GM21423 (cell line): ENCODE measurements around the gene MCCD1.
"Not testable (repeated sequence)": the region's sequence is repeated elsewhere in the genome, so short reads cannot be mapped to it uniquely, and the experiment has no call there.

Experiments used
- ATAC-seq: cut with Tn5 transposase; IDR thresholded peaks from one replicate; pipeline ENCODE4 v1.9.1; 2021; ENCODE audit warnings: mild to moderate bottlenecking, moderate library complexity; ENCODE audit not compliant: unreplicated experiment

MCCD1 gene

GRCh38 chr6:31541658-31542521 lies 13.1 kb downstream of the MCCD1 start, which contains the start of gene DDX39B:
Gene DDX39B (minus strand): TSS chr6:31542003. CDS start chr6:31540532, 1,471 bp downstream.
- ATAC-seq, result peak; percentile 70

DNA sequence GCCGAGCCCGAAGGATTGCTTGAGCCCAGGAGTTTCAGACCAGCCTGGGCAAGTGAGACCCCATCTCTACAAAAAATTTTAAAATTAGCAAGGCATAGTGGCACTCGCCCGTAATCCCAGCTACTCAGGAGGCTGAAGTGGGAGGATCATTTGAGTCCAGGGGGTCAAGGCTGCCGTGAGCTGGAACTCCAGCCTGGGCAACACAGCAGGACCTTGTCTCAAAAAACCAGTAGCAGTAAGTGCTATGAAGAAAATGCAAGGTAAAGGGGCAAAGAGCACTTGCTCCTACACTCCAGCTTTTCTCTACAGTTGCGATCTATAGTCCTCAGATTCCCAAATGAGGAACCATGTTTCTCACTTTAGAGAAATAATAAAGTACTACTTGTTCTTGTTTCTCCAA lies 14.9 kb downstream of the MCCD1 start:
- no peak for ATAC-seq

- ATAC-seq, result no peak
These were observed 15.9 kb downstream of the MCCD1 start for GRCh38 chr6:31544676-31545075.

DNA sequence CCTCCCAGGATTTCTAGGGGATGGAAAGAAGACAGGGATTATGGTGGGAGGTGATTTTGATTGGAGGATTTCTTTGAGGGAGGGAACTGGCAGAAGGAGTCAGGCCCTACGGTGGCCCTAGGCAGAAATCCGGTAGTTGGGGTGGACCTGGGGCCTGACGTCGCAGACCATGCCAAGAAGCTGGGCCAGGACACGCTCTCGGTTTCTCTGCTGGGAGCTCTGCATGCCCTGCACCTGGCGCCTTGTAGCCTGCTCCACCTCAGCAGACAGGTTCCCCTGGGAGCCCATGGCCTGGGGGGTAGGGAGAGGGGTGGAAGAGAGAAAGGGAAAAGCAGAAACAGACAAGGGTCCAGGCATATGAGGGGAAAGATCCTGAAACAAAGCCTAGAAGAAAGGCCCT lies 16.5 kb downstream of the MCCD1 start:
- no peak for ATAC-seq

DNA sequence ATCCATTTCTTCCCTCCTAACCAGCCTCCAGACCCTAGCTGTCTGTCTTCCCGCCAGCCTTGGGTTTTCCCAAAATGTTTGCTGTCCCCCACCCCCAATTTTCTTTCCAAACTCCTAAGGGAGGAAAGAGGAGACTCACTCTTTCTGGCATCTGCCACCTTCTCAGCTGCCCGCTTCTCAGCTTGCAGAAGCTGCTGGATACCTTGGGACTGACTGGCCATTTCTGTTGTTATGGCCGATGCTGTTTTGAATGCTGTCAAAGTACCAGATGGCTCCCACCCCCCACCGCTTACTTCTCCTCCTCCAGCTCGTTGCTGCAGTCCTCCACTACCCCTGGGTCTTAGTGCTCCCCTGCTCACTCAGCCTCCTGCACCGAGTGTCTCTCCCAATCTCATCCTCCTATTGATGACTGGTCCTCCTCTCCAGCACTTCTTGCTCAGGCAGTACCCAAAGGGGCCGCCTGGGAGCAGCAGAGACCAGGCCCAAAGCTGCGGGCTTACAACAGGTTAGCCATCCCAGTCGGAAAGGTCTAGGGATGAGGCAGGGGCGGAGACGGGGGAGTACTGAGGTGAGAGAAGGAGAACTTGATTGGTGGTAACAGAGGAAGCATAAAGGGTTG lies 17.7 kb downstream of the MCCD1 start, which contains the start of gene ATP6V1G2:
TSS of gene ATP6V1G2 (minus strand) at position 270 of the 619 bp plus-strand sequence. CDS start at position 221, 49 bp downstream.
- ATAC-seq, result peak; percentile 35

GRCh38 chr6:31546958-31547726 lies 18.4 kb downstream of the MCCD1 start, which contains the start of gene NFKBIL1:
Gene NFKBIL1 (plus strand): TSS chr6:31547608. CDS start chr6:31547695, 87 bp downstream.
- peak; percentile 75 for ATAC-seq

DNA sequence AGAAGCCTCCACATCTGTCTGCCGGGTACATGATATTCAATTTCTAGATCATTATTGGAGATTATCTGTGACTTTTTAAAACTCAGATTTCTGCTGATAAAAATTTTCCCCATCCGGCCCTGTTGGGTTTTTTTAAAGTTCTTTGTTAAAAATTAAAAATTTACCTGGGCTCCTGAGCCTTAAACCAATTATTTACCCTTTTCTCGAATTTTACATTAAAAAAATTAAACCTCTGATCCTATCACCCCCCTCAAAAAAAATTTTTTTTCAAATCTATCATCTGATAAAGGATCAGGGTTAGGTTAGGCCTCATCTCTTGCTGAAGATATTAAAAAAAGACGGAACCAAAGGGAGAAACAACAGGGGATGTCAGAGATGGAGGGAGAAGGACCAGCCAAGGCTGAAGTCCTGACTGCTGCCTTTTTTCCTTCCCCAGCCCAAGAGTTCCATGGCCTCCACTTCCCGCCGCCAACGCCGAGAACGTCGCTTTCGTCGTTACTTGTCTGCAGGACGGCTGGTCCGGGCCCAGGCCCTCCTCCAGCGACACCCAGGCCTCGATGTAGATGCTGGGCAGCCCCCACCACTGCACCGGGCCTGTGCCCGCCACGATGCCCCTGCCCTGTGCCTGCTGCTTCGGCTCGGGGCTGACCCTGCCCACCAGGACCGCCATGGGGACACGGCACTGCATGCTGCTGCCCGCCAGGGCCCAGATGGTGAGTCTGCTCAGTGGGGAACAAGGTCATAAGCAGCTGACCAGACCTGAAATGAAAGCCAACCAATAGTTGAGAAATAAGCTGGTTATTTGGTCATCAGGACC lies 19.2 kb downstream of the MCCD1 start:
- no peak for ATAC-seq

DNA sequence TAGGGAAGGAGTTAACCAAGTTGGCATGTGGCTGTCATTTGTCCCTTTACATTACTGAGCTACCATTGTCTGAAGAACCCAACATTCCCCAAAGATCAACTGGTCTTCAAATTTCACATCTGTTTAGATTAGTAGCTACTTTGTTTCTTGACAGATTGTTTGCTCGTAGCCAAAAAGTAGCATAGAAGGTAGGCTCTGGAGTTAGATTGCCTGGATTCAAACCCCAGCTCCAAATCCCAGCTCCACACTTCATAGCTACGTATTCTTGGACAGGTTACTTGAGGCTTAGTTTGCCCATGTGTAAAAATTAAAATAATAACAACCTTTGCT lies 19.7 kb downstream of the MCCD1 start:
- ATAC-seq, result no peak

DNA sequence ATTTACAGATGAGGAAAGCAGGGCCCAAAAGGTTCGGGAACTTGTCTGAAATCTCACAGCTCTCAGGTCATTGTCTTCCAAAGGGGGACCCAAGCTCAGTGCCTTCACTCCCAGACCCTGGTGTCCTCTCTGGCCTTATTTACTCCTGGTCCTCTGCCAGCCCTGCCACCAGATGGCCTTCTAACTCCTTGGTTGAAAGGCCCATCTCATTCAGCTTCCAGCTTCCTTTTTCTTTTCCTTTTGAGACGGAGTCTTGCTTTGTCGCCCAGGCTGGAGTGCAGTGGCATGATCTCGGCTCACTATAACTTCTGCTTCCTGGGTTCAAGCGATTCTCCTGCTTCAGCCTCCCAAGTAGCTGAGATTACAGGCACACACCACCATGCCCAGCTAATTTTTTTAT lies 22.6 kb downstream of the MCCD1 start:
- not testable (repeated sequence) for ATAC-seq

GRCh38 chr6:31556307-31556706 lies 27.5 kb downstream of the MCCD1 start:
- ATAC-seq, result no peak

DNA sequence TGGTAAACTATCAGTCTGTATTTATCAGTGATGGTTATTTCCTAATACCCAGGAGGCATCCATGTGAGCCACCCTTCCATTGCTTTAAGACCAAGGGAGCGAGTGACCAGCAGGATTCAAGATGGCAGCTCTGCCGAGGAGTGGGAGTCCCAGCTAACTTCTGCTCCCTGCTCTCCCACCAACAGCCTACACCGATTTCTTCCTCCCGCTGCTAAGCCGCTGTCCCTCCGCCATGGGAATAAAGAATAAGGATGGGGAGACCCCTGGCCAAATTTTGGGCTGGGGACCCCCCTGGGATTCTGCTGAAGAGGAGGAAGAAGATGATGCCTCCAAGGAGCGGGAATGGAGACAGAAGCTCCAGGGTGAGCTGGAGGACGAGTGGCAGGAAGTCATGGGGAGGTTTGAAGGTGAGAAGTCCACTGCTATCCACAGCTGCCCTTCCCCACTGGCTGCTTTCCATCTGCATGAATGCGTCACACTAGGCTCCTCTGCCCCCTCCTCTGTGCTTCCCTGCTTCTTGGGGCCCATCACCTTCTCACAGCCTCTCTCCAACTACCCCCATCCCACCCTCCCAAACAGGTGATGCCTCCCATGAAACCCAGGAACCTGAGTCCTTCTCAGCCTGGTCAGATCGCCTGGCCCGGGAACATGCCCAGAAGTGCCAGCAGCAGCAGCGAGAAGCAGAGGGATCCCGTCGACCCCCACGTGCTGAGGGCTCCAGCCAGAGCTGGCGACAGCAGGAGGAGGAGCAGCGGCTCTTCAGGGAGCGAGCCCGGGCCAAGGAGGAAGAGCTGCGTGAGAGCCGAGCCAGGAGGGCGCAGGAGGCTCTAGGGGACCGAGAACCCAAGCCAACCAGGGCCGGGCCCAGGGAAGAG lies 28.9 kb downstream of the MCCD1 start:
- ATAC-seq, result no peak

- no peak for ATAC-seq
These were observed 29.5 kb downstream of the MCCD1 start for GRCh38 chr6:31558318-31558625.

DNA sequence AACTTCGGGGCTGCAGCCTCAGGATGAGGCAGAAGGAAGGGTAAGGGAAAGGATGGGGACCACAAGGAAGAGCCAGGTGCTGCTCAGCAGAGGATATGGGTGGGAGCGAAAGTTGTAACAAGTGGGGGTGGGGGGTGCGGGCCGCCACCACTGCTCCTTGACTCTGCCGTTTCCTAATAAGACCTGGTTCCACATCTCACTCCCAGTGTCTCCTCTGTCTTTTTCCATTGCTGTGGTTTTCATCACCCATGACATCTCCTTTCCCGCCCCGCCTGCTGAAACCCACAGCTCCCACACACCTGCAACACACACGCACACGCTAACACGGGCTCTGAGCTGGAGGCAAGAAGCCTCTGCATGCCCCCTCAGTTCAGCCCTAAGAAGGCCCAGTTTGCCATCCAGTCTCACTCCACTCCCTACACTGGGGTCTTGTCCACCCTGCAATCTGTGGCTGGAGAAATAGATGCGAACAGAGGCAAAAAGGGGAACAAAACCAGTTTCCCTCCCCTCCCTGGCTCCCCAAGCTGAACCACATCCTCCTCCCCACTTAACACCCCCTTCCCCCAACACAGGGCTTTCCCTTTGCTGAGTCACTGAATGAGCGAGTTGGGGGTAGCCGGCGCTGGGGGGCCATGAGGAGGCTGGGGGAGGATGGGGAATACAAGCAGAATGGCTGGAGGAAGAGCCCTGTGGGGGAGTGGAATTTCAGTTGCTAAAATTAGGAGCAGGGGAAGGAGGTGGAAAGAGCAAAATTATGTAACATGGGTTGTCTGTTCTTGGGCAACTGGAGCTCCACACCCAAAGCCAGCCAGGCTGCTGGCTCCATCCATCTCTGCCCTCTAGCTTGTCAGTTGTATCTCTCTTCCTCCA lies 30.1 kb downstream of the MCCD1 start:
- no peak for ATAC-seq

GRCh38 chr6:31559606-31559957 lies 30.8 kb downstream of the MCCD1 start:
- no peak for ATAC-seq

DNA sequence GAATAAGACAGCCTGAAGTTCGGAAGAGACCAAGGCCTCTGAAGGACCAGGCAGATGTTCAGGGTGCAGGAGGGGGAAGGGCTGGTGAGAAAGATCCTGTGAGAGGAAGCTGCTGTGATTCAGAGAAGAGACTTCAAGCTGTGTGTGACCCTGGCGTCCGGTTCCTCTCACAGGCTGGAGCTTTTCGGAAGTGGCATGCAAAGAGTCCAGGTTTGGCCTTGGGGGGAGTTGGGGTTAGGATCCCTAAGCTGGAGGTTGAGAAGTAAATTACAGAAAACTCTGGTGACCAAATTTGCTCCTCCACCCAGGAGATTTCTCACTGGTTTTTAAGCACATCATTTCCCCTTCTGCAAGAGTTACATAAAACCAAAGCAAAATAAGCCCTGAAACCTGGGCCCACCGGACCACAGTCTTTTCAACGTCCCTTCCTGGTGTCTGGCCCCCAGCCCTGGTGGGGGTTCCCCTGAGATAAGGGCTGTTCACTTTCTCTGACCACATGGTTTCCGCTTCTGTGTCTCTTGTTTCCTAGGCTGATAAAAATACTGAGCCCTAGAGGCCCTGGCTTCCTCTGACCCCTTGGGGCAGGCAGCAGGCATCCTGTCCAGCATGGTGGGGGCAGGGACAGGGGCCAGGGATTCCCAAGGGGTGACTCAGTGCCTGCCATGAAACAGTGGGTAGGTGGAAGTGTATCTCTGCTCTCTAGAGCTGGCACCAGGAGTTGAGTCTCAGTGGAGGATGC lies 31.4 kb downstream of the MCCD1 start:
- peak; percentile 62 for ATAC-seq

DNA sequence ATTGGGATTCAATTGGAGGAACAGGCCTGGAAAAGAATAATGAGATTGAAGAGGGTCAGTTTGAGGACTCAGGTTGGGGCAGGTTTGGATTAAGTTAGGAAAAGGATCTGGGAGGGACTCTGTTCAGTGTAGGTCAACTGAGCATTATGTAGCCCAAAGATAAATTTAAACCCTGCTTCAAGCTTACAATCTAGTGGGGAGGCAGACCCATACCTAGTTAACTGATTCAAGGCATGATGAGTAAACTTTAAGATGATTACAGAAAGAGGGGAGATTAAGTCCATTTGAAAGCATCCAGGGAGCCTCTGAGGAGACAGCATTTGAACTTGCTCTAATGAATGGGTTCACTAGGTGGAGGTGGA lies 31.9 kb downstream of the MCCD1 start:
- no peak for ATAC-seq

GRCh38 chr6:31567531-31568370 lies 39.0 kb downstream of the MCCD1 start:
- ATAC-seq, result no peak
